Peyer's patch (tissue), 4 donors: ENCODE measurements around the gene NBDY.
A peak's percentile ranks its signal among the peaks of the same experiment; 100 is the strongest.

Experiments used
- POLR2A ChIP-seq, 2 donors: fragments of 450-650 bp; IDR thresholded peaks; one replicate each; pipeline ENCODE4 v1.5.1; 2017; ENCODE audit warnings: antibody characterized with exemption in 2 of 2, mild to moderate bottlenecking in 2 of 2, moderate library complexity in 2 of 2
- TF ChIP-seq, protein P1 (sequence below), 6 experiments: fragments of 450-650 bp in 4 of 6; fragments of 200-600 bp in 2 of 6; sonication (generic) in 1 of 6; IDR thresholded peaks; one replicate each; pipeline ENCODE4 v1.5.1; 2017 to 2019; ENCODE audit warnings: antibody characterized with exemption in 6 of 6, mild to moderate bottlenecking in 3 of 6, moderate library complexity in 1 of 6

DNA sequence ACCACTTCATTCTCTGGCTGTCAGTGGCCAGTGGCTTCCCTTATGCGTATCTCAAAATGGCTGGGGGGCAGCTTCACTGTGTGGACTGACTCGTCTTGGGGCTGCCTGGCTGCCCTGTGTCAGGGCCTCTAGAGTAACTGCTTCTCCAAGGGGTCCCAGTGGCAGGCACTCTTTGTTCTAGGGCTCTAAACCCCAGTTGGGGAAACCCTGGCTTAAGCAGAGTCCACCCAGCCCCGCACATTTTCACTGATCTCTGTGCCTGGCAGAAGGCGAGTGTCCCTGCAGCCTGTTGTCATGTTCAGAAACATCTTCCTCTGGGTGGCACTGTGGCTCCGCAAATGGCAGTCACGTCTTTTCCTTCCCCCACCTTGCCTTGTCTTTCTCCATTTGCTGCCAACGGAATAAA, 59.7 kb downstream of the NBDY start:
- TF ChIP-seq, protein P1, sequence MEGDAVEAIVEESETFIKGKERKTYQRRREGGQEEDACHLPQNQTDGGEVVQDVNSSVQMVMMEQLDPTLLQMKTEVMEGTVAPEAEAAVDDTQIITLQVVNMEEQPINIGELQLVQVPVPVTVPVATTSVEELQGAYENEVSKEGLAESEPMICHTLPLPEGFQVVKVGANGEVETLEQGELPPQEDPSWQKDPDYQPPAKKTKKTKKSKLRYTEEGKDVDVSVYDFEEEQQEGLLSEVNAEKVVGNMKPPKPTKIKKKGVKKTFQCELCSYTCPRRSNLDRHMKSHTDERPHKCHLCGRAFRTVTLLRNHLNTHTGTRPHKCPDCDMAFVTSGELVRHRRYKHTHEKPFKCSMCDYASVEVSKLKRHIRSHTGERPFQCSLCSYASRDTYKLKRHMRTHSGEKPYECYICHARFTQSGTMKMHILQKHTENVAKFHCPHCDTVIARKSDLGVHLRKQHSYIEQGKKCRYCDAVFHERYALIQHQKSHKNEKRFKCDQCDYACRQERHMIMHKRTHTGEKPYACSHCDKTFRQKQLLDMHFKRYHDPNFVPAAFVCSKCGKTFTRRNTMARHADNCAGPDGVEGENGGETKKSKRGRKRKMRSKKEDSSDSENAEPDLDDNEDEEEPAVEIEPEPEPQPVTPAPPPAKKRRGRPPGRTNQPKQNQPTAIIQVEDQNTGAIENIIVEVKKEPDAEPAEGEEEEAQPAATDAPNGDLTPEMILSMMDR (IDR thresholded peaks at IDR 0.05): peak in 2 of 6 experiments; percentile 24 to 48
- no peak for TF ChIP-seq POLR2A (IDR thresholded peaks at IDR 0.05)
